T47D (cell line): ENCODE measurements around the gene GRM7.

Source experiments
- DNase-seq, 2 experiments: peaks; one replicate each; pipeline versions ENCODE4 v3.0.0 to v3.0.0-alpha.2; 2011 to 2012; ENCODE audit warnings: low read depth in 1 of 2, low spot score in 1 of 2
- JUND ChIP-seq: IDR thresholded peaks from 2 replicates; pipeline ENCODE4 v1.6.1; 2012; ENCODE audit warnings: low read depth
- in situ Hi-C: cut with HindIII; loops from 2 replicates; pipeline ENCODE4 v1.10.0; 2016; ENCODE audit warnings: low sequenced_read_pairs, low pct_unique_long_range_greater_than_20kb

Gene GRM7

GRCh38 chr3:7322957-7323669, 462.2 kb downstream of the GRM7 start:
- in situ Hi-C loops: no loop called here
- DNase-seq: no peak
- no peak for TF ChIP-seq JUND

- no peak for TF ChIP-seq JUND
- in situ Hi-C loops: no loop called here
- DNase-seq: no peak
Observed at GRCh38 chr3:7328339-7328738, 467.4 kb downstream of the GRM7 start.

DNA sequence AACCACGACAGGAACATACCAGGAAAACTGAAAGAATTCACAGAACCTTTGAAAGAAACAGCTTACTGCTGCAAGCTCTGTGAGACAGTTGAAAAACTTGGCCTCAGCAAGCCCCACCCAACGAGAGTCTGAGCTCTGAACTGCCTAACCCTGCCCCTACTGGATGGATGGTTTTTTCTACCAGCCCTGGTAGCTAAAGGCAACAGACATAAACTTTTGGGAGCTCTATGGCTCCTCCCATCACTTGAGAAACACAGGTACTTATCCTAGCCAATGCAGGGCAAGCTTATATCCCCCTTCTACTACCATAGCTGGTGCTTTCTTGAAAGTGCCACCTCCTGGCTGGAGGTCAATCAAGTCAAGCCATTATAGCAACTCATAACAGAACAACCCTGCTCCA, 471.8 kb downstream of the GRM7 start:
- no peak for TF ChIP-seq JUND
- no peak for DNase-seq
- in situ Hi-C loops: no loop called here

DNA sequence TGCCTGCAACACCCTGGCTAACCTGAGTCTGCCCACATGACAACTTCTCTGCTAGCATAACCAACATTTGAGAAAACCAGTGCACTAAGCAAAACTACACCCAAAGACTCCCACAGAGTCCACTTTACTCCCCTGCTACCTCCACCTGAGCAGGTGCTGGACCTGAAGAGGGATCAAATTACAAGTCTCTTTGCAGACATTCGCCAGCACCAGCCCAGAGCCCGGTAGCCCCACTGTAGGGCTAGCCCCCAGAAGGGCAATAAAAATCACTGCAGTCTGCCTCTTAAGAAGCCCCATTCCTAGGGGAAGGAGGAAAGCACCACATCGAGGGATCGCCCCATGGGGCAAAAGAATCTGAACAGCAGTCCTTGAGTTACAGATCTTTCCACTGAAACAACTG, 472.2 kb downstream of the GRM7 start:
- no peak for TF ChIP-seq JUND
- in situ Hi-C loops: no loop called here
- DNase-seq: no peak

GRCh38 chr3:7340795-7341194, 479.9 kb downstream of the GRM7 start:
- no peak for DNase-seq
- no peak for TF ChIP-seq JUND
- in situ Hi-C loops: no loop called here

GRCh38 chr3:7346364-7346763, 485.4 kb downstream of the GRM7 start:
- no peak for TF ChIP-seq JUND
- DNase-seq: no peak
- in situ Hi-C loops: no loop called here

GRCh38 chr3:7357101-7357500, 496.2 kb downstream of the GRM7 start:
- TF ChIP-seq JUND: no peak
- no peak for DNase-seq
- in situ Hi-C loops: no loop called here

- TF ChIP-seq JUND: no peak
- DNase-seq: no peak
- in situ Hi-C loops: no loop called here
Observed at GRCh38 chr3:7367968-7368367, 507.1 kb downstream of the GRM7 start.

- TF ChIP-seq JUND: no peak
- in situ Hi-C loops: no loop called here
- no peak for DNase-seq
Observed at GRCh38 chr3:7368597-7368996, 507.7 kb downstream of the GRM7 start.

GRCh38 chr3:7371693-7372572, 511.0 kb downstream of the GRM7 start:
- in situ Hi-C loops: no loop called here
- TF ChIP-seq JUND: no peak
- DNase-seq: no peak

DNA sequence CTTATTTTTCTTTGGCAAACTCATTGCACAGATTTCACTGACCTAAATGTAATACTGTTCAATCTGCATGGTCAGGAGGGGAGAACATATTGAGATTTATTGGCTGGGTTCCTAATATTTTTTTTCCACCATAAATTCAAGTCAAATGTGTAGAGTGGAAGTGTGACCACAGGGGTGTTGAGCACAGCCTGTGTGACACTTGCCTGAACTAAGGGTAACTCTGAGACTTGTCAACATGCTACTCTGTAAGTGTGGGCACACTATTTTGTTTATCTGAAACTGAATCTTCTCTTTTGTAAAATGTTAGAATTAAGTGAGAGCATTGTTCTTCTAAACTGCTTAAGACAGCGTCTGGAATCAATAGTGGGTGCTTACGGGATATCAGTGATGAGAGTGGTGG, 516.2 kb downstream of the GRM7 start:
- in situ Hi-C loops: no loop called here
- TF ChIP-seq JUND: no peak
- no peak for DNase-seq

GRCh38 chr3:7381741-7382140, 520.8 kb downstream of the GRM7 start:
- TF ChIP-seq JUND: no peak
- DNase-seq: no peak
- in situ Hi-C loops: no loop called here

DNA sequence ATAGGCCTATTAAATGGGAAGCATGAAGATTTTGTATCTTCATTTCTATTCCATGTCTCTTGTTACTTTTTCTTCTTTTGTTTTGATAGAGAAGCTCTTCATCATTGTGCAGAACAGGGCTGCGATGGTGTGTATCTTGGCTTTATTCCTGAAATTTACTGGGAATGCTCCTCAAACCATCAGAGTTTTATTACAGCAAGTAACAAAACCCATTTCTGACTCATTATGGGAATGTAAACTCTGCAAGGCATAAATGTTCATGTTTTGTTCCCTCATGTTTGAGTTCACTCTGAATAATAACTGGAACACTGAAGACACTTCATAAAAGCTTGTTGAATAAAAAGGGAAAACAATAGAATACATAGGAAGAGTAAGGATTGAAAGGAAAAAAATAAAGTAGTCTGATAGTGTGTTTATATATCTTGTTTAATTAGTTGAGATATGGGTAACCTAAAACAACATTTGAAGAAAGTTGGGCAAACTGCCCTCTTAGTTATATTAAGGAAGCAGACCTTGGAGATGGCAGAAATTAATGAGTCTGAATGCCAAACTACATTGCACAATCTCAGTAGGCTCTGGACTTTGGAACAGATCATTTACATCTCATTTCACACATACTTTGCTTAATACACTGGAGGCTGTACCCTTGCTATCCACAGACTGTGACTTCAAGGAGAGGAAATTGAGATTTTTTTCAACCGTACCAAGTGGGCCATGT, 521.5 kb downstream of the GRM7 start:
- DNase-seq: no peak
- no peak for TF ChIP-seq JUND
- in situ Hi-C loops: no loop called here
